HL-60 (cell line): ENCODE measurements around the gene CCSER2.

Experiments
- DNase-seq, 2 experiments: peaks; one replicate each; pipeline ENCODE4 v3.0.0-alpha.2; 2010 to 2020; ENCODE audit warnings: low read depth in 1 of 2, low spot score in 1 of 2
- H3K27ac ChIP-seq: fragments of 250-450 bp; sonication (Bioruptor Pico); replicated peaks from 2 replicates; pipeline ENCODE4 v1.5.1; 2020; ENCODE audit warnings: mild to moderate bottlenecking, moderate library complexity
- H3K27me3 ChIP-seq: fragments of 250-450 bp; sonication (Bioruptor Pico); 2 replicates; pipeline ENCODE4 v1.5.1; 2021; ENCODE audit warnings: mild to moderate bottlenecking, moderate library complexity; ENCODE audit not compliant: insufficient read depth, poor library complexity, severe bottlenecking
- H3K4me3 ChIP-seq: replicated peaks from 2 replicates; pipeline ENCODE4 v1.5.1; 2011; ENCODE audit warnings: mild to moderate bottlenecking, control low read depth, low read length; ENCODE audit not compliant: insufficient read depth
- GABPA ChIP-seq: IDR thresholded peaks from 2 replicates; pipeline ENCODE4 v1.6.1; 2012; ENCODE audit warnings: low read depth
- POLR2AphosphoS5 ChIP-seq: IDR thresholded peaks from 2 replicates; pipeline ENCODE4 v1.6.1; 2012; ENCODE audit warnings: low read depth
- SPI1 ChIP-seq: IDR thresholded peaks from 2 replicates; pipeline ENCODE4 v1.6.1; 2012; ENCODE audit warnings: low read depth, mild to moderate bottlenecking, borderline replicate concordance
- TF ChIP-seq, protein P1 (sequence below): IDR thresholded peaks from 2 replicates; pipeline ENCODE4 v1.6.1; 2012; ENCODE audit warnings: low read depth; ENCODE audit not compliant: insufficient replicate concordance
- TF ChIP-seq, protein P2 (sequence below): IDR thresholded peaks from one replicate; pipeline ENCODE4 v1.5.1; 2011; ENCODE audit warnings: low read length, control low read depth, inconsistent platforms; ENCODE audit not compliant: insufficient read depth

CCSER2 gene

DNA sequence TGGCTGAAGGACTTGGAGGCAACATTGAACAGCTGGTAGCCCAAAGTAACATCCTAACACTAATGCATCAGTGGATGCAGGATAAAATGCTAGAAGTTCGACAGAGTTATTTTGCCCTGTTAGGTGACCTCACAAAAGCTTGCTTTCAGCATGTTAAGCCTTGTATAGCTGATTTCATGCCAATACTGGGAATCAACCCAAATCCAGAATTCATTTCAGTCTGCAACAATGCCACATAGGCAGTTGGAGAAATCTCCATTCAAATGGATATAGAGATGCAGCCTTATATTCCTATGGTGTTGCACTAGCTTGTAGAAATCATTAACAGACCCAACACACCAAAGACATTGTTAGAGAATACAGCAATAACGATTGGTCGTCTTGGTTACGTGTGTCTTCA is 62.9 kb downstream of the CCSER2 start:
- Histone ChIP-seq H3K27ac (no peak overlapping the region), H3K27me3 (no peaks in the 10 kb centered on the region), H3K4me3 (no peak overlapping the region)
- TF ChIP-seq SPI1: no peak
- TF ChIP-seq, protein P1, sequence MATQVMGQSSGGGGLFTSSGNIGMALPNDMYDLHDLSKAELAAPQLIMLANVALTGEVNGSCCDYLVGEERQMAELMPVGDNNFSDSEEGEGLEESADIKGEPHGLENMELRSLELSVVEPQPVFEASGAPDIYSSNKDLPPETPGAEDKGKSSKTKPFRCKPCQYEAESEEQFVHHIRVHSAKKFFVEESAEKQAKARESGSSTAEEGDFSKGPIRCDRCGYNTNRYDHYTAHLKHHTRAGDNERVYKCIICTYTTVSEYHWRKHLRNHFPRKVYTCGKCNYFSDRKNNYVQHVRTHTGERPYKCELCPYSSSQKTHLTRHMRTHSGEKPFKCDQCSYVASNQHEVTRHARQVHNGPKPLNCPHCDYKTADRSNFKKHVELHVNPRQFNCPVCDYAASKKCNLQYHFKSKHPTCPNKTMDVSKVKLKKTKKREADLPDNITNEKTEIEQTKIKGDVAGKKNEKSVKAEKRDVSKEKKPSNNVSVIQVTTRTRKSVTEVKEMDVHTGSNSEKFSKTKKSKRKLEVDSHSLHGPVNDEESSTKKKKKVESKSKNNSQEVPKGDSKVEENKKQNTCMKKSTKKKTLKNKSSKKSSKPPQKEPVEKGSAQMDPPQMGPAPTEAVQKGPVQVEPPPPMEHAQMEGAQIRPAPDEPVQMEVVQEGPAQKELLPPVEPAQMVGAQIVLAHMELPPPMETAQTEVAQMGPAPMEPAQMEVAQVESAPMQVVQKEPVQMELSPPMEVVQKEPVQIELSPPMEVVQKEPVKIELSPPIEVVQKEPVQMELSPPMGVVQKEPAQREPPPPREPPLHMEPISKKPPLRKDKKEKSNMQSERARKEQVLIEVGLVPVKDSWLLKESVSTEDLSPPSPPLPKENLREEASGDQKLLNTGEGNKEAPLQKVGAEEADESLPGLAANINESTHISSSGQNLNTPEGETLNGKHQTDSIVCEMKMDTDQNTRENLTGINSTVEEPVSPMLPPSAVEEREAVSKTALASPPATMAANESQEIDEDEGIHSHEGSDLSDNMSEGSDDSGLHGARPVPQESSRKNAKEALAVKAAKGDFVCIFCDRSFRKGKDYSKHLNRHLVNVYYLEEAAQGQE: no peak
- TF ChIP-seq, protein P2, sequence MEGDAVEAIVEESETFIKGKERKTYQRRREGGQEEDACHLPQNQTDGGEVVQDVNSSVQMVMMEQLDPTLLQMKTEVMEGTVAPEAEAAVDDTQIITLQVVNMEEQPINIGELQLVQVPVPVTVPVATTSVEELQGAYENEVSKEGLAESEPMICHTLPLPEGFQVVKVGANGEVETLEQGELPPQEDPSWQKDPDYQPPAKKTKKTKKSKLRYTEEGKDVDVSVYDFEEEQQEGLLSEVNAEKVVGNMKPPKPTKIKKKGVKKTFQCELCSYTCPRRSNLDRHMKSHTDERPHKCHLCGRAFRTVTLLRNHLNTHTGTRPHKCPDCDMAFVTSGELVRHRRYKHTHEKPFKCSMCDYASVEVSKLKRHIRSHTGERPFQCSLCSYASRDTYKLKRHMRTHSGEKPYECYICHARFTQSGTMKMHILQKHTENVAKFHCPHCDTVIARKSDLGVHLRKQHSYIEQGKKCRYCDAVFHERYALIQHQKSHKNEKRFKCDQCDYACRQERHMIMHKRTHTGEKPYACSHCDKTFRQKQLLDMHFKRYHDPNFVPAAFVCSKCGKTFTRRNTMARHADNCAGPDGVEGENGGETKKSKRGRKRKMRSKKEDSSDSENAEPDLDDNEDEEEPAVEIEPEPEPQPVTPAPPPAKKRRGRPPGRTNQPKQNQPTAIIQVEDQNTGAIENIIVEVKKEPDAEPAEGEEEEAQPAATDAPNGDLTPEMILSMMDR: no peak
- DNase-seq: no peak

DNA sequence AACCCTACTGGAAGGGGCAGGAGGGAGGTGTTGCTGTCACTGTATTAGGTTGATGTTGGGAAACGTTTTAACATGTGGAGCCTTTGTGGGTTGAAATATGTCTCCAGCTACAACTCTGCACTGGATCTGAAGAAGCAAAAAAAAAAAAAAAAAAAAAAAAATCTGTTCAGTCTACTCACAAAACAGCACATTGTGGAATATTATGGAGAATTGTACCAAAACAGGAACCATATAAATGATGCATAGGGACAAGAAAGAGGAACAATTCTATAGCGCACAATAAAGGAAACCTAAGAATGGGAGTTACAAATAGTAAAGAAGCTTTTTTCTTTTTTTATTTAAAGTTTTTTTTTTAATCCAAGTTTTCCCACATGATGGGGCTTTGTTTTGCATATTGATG is 63.8 kb downstream of the CCSER2 start:
- no peak overlapping the region for H3K4me3 ChIP-seq
- no peaks in the 10 kb centered on the region for H3K27me3 ChIP-seq
- TF ChIP-seq SPI1 (no peak), GABPA (no peak), POLR2AphosphoS5 (no peak)
- TF ChIP-seq, protein P1: no peak
- TF ChIP-seq, protein P2: no peak
- H3K27ac ChIP-seq: no peak overlapping the region
- DNase-seq: no peak

GRCh38 chr10:84395581-84395980 is 67.2 kb downstream of the CCSER2 start:
- no peak for TF ChIP-seq SPI1
- TF ChIP-seq, protein P1: no peak
- no peak overlapping the region for H3K27ac ChIP-seq
- DNase-seq: no peak
- no peak overlapping the region for H3K4me3 ChIP-seq
- H3K27me3 ChIP-seq: no peaks in the 10 kb centered on the region

GRCh38 chr10:84397735-84398144 is 69.4 kb downstream of the CCSER2 start:
- H3K27me3 ChIP-seq: no peaks in the 10 kb centered on the region
- no peak for DNase-seq
- TF ChIP-seq, protein P2: no peak
- TF ChIP-seq GABPA (no peak), POLR2AphosphoS5 (no peak), SPI1 (no peak)
- TF ChIP-seq, protein P1: no peak
- H3K4me3 ChIP-seq: no peak overlapping the region
- no peak overlapping the region for H3K27ac ChIP-seq
